HCT116 (cell line): ENCODE data around the gene MICAL1. TPM values are rescaled to one million over a fixed set of nuclear protein-coding genes. Genes with fewer than 3 reads are reported as not detected.

Source experiments
- ATAC-seq: fragments of 200-7000 bp; cut with Tn5 transposase; 2 replicates; pipeline ENCODE4 v1.9.1; 2020; ENCODE audit warnings: mild to moderate bottlenecking, moderate library complexity
- BruUV-seq: library from RNA; stranded (reverse); fragments of 400-500 nt; replicated peaks from 2 replicates; lab custom pipeline; 2021; lab: Mats Ljungman, UMichigan
- CTCF ChIA-PET: fragments of 300-600 bp; sonication (Branson Sonifier 250); formaldehyde crosslinking; loops from one replicate; lab custom pipeline; 2021; ENCODE audit warnings: antibody characterized with exemption; lab: Charles Lee
- POLR2A ChIA-PET: fragments of 300-600, 350-600 bp; sonication (Branson Sonifier 250); formaldehyde crosslinking; loops from one replicate; lab custom pipeline; 2021; ENCODE audit warnings: antibody characterized with exemption; lab: Charles Lee
- RAD21 ChIA-PET, 2 experiments: fragments of 300-600 bp; sonication (Branson Sonifier 250); formaldehyde crosslinking; loops; one replicate each; lab custom pipeline; 2023; ENCODE audit warnings: low total read pairs in 2 of 2; ENCODE audit not compliant: uncharacterized antibody in 2 of 2, unreplicated experiment in 2 of 2, low non-redundant PET in 1 of 2; lab: Charles Lee
- DNase-seq: peaks from one replicate; pipeline ENCODE4 v3.0.0-alpha.2; 2010; ENCODE audit warnings: low read depth, low spot score
- H2AFZ ChIP-seq: fragments of 200-600 bp; shearing (Covaris generic), sonication (generic); 2 replicates; pipeline ENCODE4 v1.6.1; 2017; ENCODE audit warnings: low read depth, mixed run types, mixed read lengths, antibody characterized with exemption, low read length; ENCODE audit not compliant: poor library complexity, severe bottlenecking
- H3K27ac ChIP-seq: 2 replicates; pipeline ENCODE4 v1.5.1; 2012; ENCODE audit warnings: low read depth, low read length
- H3K27me3 ChIP-seq: fragments of 200-600 bp; sonication (generic); 2 replicates; pipeline ENCODE4 v1.6.1; 2016; ENCODE audit warnings: mixed run types, low read length, mixed read lengths; ENCODE audit not compliant: insufficient read depth
- H3K36me3 ChIP-seq, 2 experiments: fragments of 200-500 bp in 1 of 2; fragments of 200-600 bp in 1 of 2; sonication (Bioruptor generic) in 1 of 2; sonication (generic) in 1 of 2; 2 replicates each; pipeline versions ENCODE4 v1.5.1 to v1.6.1; 2014 to 2016; ENCODE audit warnings: low read length in 2 of 2, inconsistent platforms in 1 of 2, mixed read lengths in 1 of 2, mixed run types in 1 of 2; ENCODE audit not compliant: insufficient read depth in 2 of 2, control insufficient read depth in 1 of 2
- H3K4me1 ChIP-seq, 2 experiments: fragments of 200-600 bp in 1 of 2; sonication (generic) in 1 of 2; 2 replicates each; pipeline versions ENCODE4 v1.5.1 to v1.6.1; 2012 to 2017; ENCODE audit warnings: low read length in 2 of 2, inconsistent platforms in 1 of 2, mild to moderate bottlenecking in 1 of 2, mixed read lengths in 1 of 2, mixed run types in 1 of 2, moderate library complexity in 1 of 2; ENCODE audit not compliant: insufficient read depth in 2 of 2, control insufficient read depth in 1 of 2
- H3K4me2 ChIP-seq: fragments of 200-600 bp; sonication (generic); 2 replicates; pipeline ENCODE4 v1.6.1; 2017; ENCODE audit warnings: mixed run types, low read length, mixed read lengths
- H3K4me3 ChIP-seq, 2 experiments: fragments of 200-600 bp in 1 of 2; sonication (generic) in 1 of 2; replicated peaks in 1 of 2; 2 replicates each; pipeline ENCODE4 v1.5.1; 2011 to 2016; ENCODE audit warnings: low read length in 2 of 2, control low read depth in 1 of 2, low read depth in 1 of 2, mild to moderate bottlenecking in 1 of 2, mixed read lengths in 1 of 2, mixed run types in 1 of 2
- H3K79me2 ChIP-seq: fragments of 200-600 bp; sonication (generic); 2 replicates; pipeline ENCODE4 v1.6.1; 2017; ENCODE audit warnings: mild to moderate bottlenecking, mixed run types, low read length, moderate library complexity, mixed read lengths; ENCODE audit not compliant: insufficient read depth
- H3K9ac ChIP-seq: fragments of 200-600 bp; sonication (generic); 2 replicates; pipeline ENCODE4 v1.6.1; 2016; ENCODE audit warnings: low read length, mixed read lengths
- H3K9me2 ChIP-seq: fragments of 200-600 bp; sonication (generic), shearing (Covaris generic); 2 replicates; pipeline ENCODE4 v1.6.1; 2017; ENCODE audit warnings: mixed run types, mild to moderate bottlenecking, moderate library complexity; ENCODE audit not compliant: insufficient read depth
- H3K9me3 ChIP-seq, 2 experiments: fragments of 200-500 bp in 1 of 2; fragments of 200-600 bp in 1 of 2; sonication (Bioruptor generic) in 1 of 2; sonication (generic) in 1 of 2; 2 replicates each; pipeline ENCODE4 v1.6.1; 2014 to 2017; ENCODE audit warnings: low read length in 2 of 2, mixed read lengths in 2 of 2, inconsistent platforms in 1 of 2, low read depth in 1 of 2, mild to moderate bottlenecking in 1 of 2, mixed run types in 1 of 2, moderate library complexity in 1 of 2; ENCODE audit not compliant: control insufficient read depth in 1 of 2, insufficient read depth in 1 of 2
- H4K20me1 ChIP-seq: fragments of 200-600 bp; sonication (generic), shearing (Covaris generic); 2 replicates; pipeline ENCODE4 v1.6.1; 2017; ENCODE audit warnings: mixed run types, mild to moderate bottlenecking, moderate library complexity; ENCODE audit not compliant: insufficient read depth
- CBX3 ChIP-seq: IDR thresholded peaks from 2 replicates; pipeline ENCODE4 v1.6.1; 2012; ENCODE audit warnings: low read depth
- CTCF ChIP-seq, 3 experiments: fragments of 200-600 bp in 1 of 3; sonication (generic) in 1 of 3; IDR thresholded peaks in 2 of 3; conservative IDR thresholded peaks in 1 of 3; 2 replicates each; pipeline ENCODE4 v1.5.1; 2012 to 2017; ENCODE audit warnings: low read depth in 2 of 3, low read length in 2 of 3, antibody characterized with exemption in 1 of 3, borderline replicate concordance in 1 of 3, control low read depth in 1 of 3, mild to moderate bottlenecking in 1 of 3, mixed read lengths in 1 of 3, mixed run types in 1 of 3, moderate library complexity in 1 of 3; ENCODE audit not compliant: insufficient read depth in 1 of 3
- POLR2A ChIP-seq: IDR thresholded peaks from 2 replicates; pipeline ENCODE4 v1.7.0; 2011; ENCODE audit warnings: borderline replicate concordance; ENCODE audit not compliant: insufficient read depth, insufficient read length; ENCODE audit errors: extremely low read depth
- POLR2AphosphoS5 ChIP-seq: IDR thresholded peaks from 2 replicates; pipeline ENCODE4 v1.6.1; 2011; ENCODE audit warnings: mild to moderate bottlenecking, low read depth, low read length, moderate library complexity
- REST ChIP-seq: IDR thresholded peaks from 2 replicates; pipeline ENCODE4 v1.6.1; 2012; ENCODE audit warnings: low read depth
- SRF ChIP-seq: IDR thresholded peaks from 2 replicates; pipeline ENCODE4 v1.6.1; 2012; ENCODE audit warnings: low read depth
- TCF7L2 ChIP-seq: IDR thresholded peaks from 2 replicates; pipeline ENCODE4 v1.7.0; 2011; ENCODE audit warnings: borderline replicate concordance, inconsistent platforms; ENCODE audit not compliant: insufficient read depth, insufficient read length; ENCODE audit errors: extremely low read depth
- intact Hi-C: fragments of 100-400 bp; cut with micrococcal nuclease; formaldehyde crosslinking; loops from 2 replicates; pipeline ENCODE4 v1.10.0; 2022
- total RNA-seq: library from RNA; stranded (reverse); gene quantifications from one replicate; pipeline ENCODE4 v1.2.1, GENCODE V29; 2021; ENCODE audit not compliant: unreplicated experiment

Gene MICAL1
- total RNA-seq, 1 experiment from 2014 or later: 23.9 TPM

GRCh38 chr6:109441069-109441816 is 14.3 kb downstream of the MICAL1 start:
- ATAC-seq: peak; percentile 62
- DNase-seq: no peak
- ChIA-PET POLR2A (interaction anchor here (1.0 to 1.6 kb wide), 2 partner anchors 12 to 14 kb away, joined by 5 read pairs; partner anchors contain the start of gene MICAL1), RAD21 (no interaction called here), CTCF (interaction anchor here (1.6 to 2.2 kb wide), 3 partner anchors 12 to 254 kb away, joined by 3 to 13 read pairs (median 4); no protein-coding TSS in a partner anchor)
- H3K27me3 ChIP-seq: no peaks in the 10 kb centered on the region
- H3K27ac ChIP-seq: peak overlapping the region; percentile 80
- peak overlapping the region; percentile 97 for H3K9ac ChIP-seq
- intact Hi-C loops: loop anchor here (5.0 kb wide), 1 partner anchor 254 kb away; no protein-coding TSS in a partner anchor
- peaks cover 9 to 21% of the 10 kb centered on the region in 2 experiments for H3K4me1 ChIP-seq
- no peaks in the 10 kb centered on the region for H3K9me2 ChIP-seq
- H3K4me2 ChIP-seq: peak overlapping the region; percentile 87
- H3K36me3 ChIP-seq: peaks cover 0 to 6% of the 10 kb centered on the region in 2 experiments; a peak in 2 of 4 replicates
- H3K9me3 ChIP-seq: no peaks in the 10 kb centered on the region
- BruUV-seq: no TSS peak
- TF ChIP-seq CBX3 (no peak), TCF7L2 (no peak), POLR2A (no peak), SRF (no peak), POLR2AphosphoS5 (no peak), CTCF (IDR thresholded peaks at IDR 0.05 in 2 of 3, conservative IDR thresholded peaks at IDR 0.05 in 1 of 3; ENCODE audit: borderline replicate concordance in 1 of 3, insufficient read depth in 1 of 3, low read depth in 2 of 3, low read length in 2 of 3) (peak in 2 of 3 experiments; percentile 27 to 30; a peak in 3 of 6 replicates), REST (no peak)
- peaks cover 14% of the 10 kb centered on the region for H3K79me2 ChIP-seq
- H2AFZ ChIP-seq: no peak overlapping the region
- H4K20me1 ChIP-seq: no peaks in the 10 kb centered on the region
- H3K4me3 ChIP-seq: peak overlapping the region; percentile 87 to 90
